K562 (cell line): Measurements from ENCODE around the gene NSUN3. TPM values are rescaled to one million over a fixed set of nuclear protein-coding genes. Genes with fewer than 3 reads are reported as not detected.

ENCODE experiments used
- ATAC-seq: fragments of 200-7000 bp; cut with Tn5 transposase; 3 replicates; pipeline ENCODE4 v1.9.1; 2020; ENCODE audit warnings: moderate library complexity
- BruUV-seq: library from RNA; stranded (reverse); fragments of 400-500 nt; replicated peaks from 2 replicates; lab custom pipeline; 2021; lab: Mats Ljungman, UMichigan
- CTCF ChIA-PET: fragments of 300-600 bp; formaldehyde crosslinking; extraction: SDS; loops from one replicate; lab custom pipeline; 2021; ENCODE audit warnings: low intra/inter-chr PET ratio; lab: Yijun Ruan, JAX
- POLR2A ChIA-PET: fragments of 300-600, 350-650 bp; sonication (Branson Sonifier 250); formaldehyde crosslinking; extraction: SDS; loops from one replicate; lab custom pipeline; 2021; ENCODE audit warnings: antibody characterized with exemption, inconsistent platforms; lab: Yijun Ruan, JAX
- DNase-seq, 4 experiments: peaks; one replicate each; pipeline versions ENCODE4 v3.0.0 to v3.0.0-alpha.2; 2011 to 2018; ENCODE audit warnings: low spot score in 3 of 4, mixed read lengths in 3 of 4; ENCODE audit errors: extremely low read depth in 1 of 4
- FAIRE-seq: peaks from 2 replicates; lab custom pipeline; 2011; peaks lifted over from hg19 to GRCh38; lab: Jason Lieb, UNC
- H2AFZ ChIP-seq: 2 replicates; pipeline ENCODE4 v1.6.0; 2011; ENCODE audit warnings: low read depth, low read length, control low read depth, inconsistent platforms
- H3K27ac ChIP-seq: fragments of 200-600 bp; 3 replicates; pipeline ENCODE4 v1.8.0; 2011; ENCODE audit warnings: low read depth, mild to moderate bottlenecking, control low read depth, inconsistent platforms, low read length, moderate library complexity, mixed read lengths; ENCODE audit errors: extremely low read depth
- H3K27me3 ChIP-seq, 2 experiments: fragments of 300-600 bp in 1 of 2; 2 replicates in 1 of 2; 3 replicates in 1 of 2; pipeline versions ENCODE4 v1.6.0 to v1.8.0; 2011; ENCODE audit warnings: inconsistent platforms in 2 of 2, low read length in 2 of 2, mild to moderate bottlenecking in 1 of 2, mixed read lengths in 1 of 2, moderate library complexity in 1 of 2; ENCODE audit not compliant: control insufficient read depth in 2 of 2, insufficient read depth in 2 of 2
- H3K36me3 ChIP-seq: fragments of 300-600 bp; 3 replicates; pipeline ENCODE4 v1.8.0; 2011; ENCODE audit warnings: mild to moderate bottlenecking, low read length, inconsistent platforms; ENCODE audit not compliant: control insufficient read depth, insufficient read depth
- H3K4me1 ChIP-seq, 2 experiments: fragments of 200-600 bp in 1 of 2; replicated peaks in 1 of 2; 2 replicates in 1 of 2; 3 replicates in 1 of 2; pipeline versions ENCODE4 v1.5.1 to v1.8.0; 2011; ENCODE audit warnings: inconsistent platforms in 2 of 2, low read length in 2 of 2, mild to moderate bottlenecking in 1 of 2, mixed read lengths in 1 of 2, moderate library complexity in 1 of 2; ENCODE audit not compliant: control insufficient read depth in 2 of 2, insufficient read depth in 2 of 2
- H3K4me2 ChIP-seq: 2 replicates; pipeline ENCODE4 v1.6.1; 2011; ENCODE audit warnings: low read length, control low read depth, inconsistent platforms, mixed read lengths; ENCODE audit not compliant: insufficient read depth
- H3K4me3 ChIP-seq: fragments of 200-600 bp; sonication (generic), shearing (Covaris generic); 2 replicates; pipeline ENCODE4 v1.5.1; 2016; ENCODE audit warnings: control low read depth, inconsistent platforms
- H3K79me2 ChIP-seq: fragments of 200-600 bp; 3 replicates; pipeline ENCODE4 v1.8.0; 2011; ENCODE audit warnings: low read length, inconsistent platforms; ENCODE audit not compliant: control insufficient read depth, insufficient read depth
- H3K9ac ChIP-seq, 2 experiments: 2 replicates each; pipeline versions ENCODE4 v1.6.0 to v1.6.1; 2011; ENCODE audit warnings: low read depth in 2 of 2, low read length in 2 of 2, control low read depth in 1 of 2, inconsistent platforms in 1 of 2, mild to moderate bottlenecking in 1 of 2, mixed read lengths in 1 of 2; ENCODE audit not compliant: insufficient read depth in 1 of 2
- H3K9me1 ChIP-seq: one replicate; pipeline ENCODE4 v1.6.0; 2011; ENCODE audit warnings: inconsistent platforms, mild to moderate bottlenecking, low read length, moderate library complexity; ENCODE audit not compliant: control insufficient read depth, insufficient read depth
- H3K9me3 ChIP-seq: replicated peaks from 2 replicates; pipeline ENCODE4 v1.5.1; 2011; ENCODE audit warnings: low read depth, low read length, inconsistent platforms; ENCODE audit not compliant: control insufficient read depth, insufficient read depth
- H4K20me1 ChIP-seq: replicated peaks from 2 replicates; pipeline ENCODE4 v1.6.1; 2011; ENCODE audit warnings: low read length, inconsistent platforms, mixed read lengths; ENCODE audit not compliant: control insufficient read depth, insufficient read depth
- ATF1 ChIP-seq, 2 experiments: fragments of 450-650 bp in 1 of 2; IDR thresholded peaks; 2 replicates each; pipeline ENCODE4 v1.6.1; 2016; ENCODE audit warnings: missing compliant biosample characterization in 1 of 2, missing genetic modification characterization in 1 of 2
- BCOR ChIP-seq: fragments of 450-650 bp; IDR thresholded peaks from 2 replicates; pipeline ENCODE4 v1.6.1; 2016
- C11orf30 ChIP-seq: fragments of 450-650 bp; IDR thresholded peaks from 2 replicates; pipeline ENCODE4 v1.6.1; 2016; ENCODE audit warnings: low read depth, mild to moderate bottlenecking
- HEY1 ChIP-seq: fragments of 250-450 bp; sonication (Bioruptor Pico); IDR thresholded peaks from 2 replicates; pipeline ENCODE4 v1.5.0; 2020; ENCODE audit warnings: mild to moderate bottlenecking, moderate library complexity, borderline replicate concordance
- MAFF ChIP-seq: IDR thresholded peaks from 2 replicates; pipeline ENCODE4 v1.6.1; 2012; ENCODE audit warnings: low read length, improper control_type of control experiment
- NFE2L1 ChIP-seq: fragments of 450-650 bp; IDR thresholded peaks from 2 replicates; pipeline ENCODE4 v1.6.1; 2016; ENCODE audit warnings: missing genetic modification characterization, low read depth, mild to moderate bottlenecking, missing compliant biosample characterization, moderate library complexity, borderline replicate concordance
- PCBP2 ChIP-seq: fragments of 200-400 bp; formaldehyde crosslinking; IDR thresholded peaks from 2 replicates; pipeline ENCODE4 v1.6.1; 2018; ENCODE audit warnings: low read length, low read depth, mild to moderate bottlenecking, moderate library complexity; ENCODE audit not compliant: poor library complexity, severe bottlenecking
- PURB ChIP-seq: sonication (generic); formaldehyde crosslinking; IDR thresholded peaks from 2 replicates; pipeline ENCODE4 v1.9.0; 2021; ENCODE audit warnings: low read depth, mild to moderate bottlenecking, missing genetic modification reagents
- RB1 ChIP-seq: fragments of 450-650 bp; IDR thresholded peaks from 2 replicates; pipeline ENCODE4 v1.6.1; 2017; ENCODE audit warnings: low read depth, mild to moderate bottlenecking
- SMARCE1 ChIP-seq: fragments of 450-650 bp; IDR thresholded peaks from 2 replicates; pipeline ENCODE4 v1.7.1; 2016; ENCODE audit warnings: mild to moderate bottlenecking
- ZFP1 ChIP-seq: fragments of 450-650 bp; formaldehyde crosslinking; IDR thresholded peaks from 2 replicates; pipeline ENCODE4 v1.4.0; 2020; ENCODE audit warnings: mild to moderate bottlenecking, mixed read lengths
- ZKSCAN3 ChIP-seq: fragments of 250-450 bp; sonication (Bioruptor Pico); IDR thresholded peaks from 2 replicates; pipeline ENCODE4 v1.4.0; 2020
- ZNF253 ChIP-seq: fragments of 250-450 bp; sonication (Bioruptor Pico); conservative IDR thresholded peaks from 2 replicates; pipeline ENCODE4 v1.6.1; 2021; ENCODE audit warnings: mild to moderate bottlenecking
- ZNF436 ChIP-seq: fragments of 250-450, 450-650 bp; sonication (Bioruptor Pico); formaldehyde crosslinking; IDR thresholded peaks from 2 replicates; pipeline ENCODE4 v1.7.0; 2020; ENCODE audit warnings: mild to moderate bottlenecking
- ZNF57 ChIP-seq: fragments of 450-650 bp; formaldehyde crosslinking; IDR thresholded peaks from 2 replicates; pipeline ENCODE4 v1.4.0; 2020; ENCODE audit warnings: mild to moderate bottlenecking, moderate library complexity
- ZNF785 ChIP-seq: fragments of 250-450 bp; sonication (Bioruptor Pico); IDR thresholded peaks from 2 replicates; pipeline ENCODE4 v1.4.0; 2020; ENCODE audit warnings: mild to moderate bottlenecking
- WGBS: fragments of 100-300 bp; shearing (Covaris generic); methylation state at CpG from one replicate; pipeline ENCODE4 v1.1.6; 2016; ENCODE audit warnings: low coverage, mixed read lengths; ENCODE audit not compliant: insufficient coverage; ENCODE audit errors: missing lambda C conversion rate; 5-methylcytosine and 5-hydroxymethylcytosine counted together
- in situ Hi-C: fragments of 300-500 bp; cut with MboI; formaldehyde crosslinking; loops from 4 replicates; pipeline ENCODE4 v1.15.0; 2018; ENCODE audit warnings: inconsistent platforms, mixed read lengths
- intact Hi-C: fragments of 100-400 bp; cut with micrococcal nuclease; formaldehyde crosslinking; loops from 2 replicates; pipeline ENCODE4 v1.14.2; 2022
- polyA plus RNA-seq, 8 experiments: library from polyadenylated mRNA; depleted of rRNA in 4 of 8; stranded (reverse) in 5 of 8; unstranded in 3 of 8; fragments of >200 nt; fragmentation: Nextera tagmentation in 2 of 8; fragmentation: Illumina TruSeq in 1 of 8; extraction: Ambion mirVana in 2 of 8; extraction: Trizol in 1 of 8; gene quantifications; 2 replicates each; pipeline versions ENCODE4 v1.2.1 to v1.2.3, GENCODE V29; 2011 to 2014; ENCODE audit warnings: inconsistent platforms in 1 of 8, missing spikeins in 1 of 8
- total RNA-seq, 7 experiments: library from RNA; depleted of rRNA in 6 of 7; stranded (reverse); fragments of >200 nt in 6 of 7; fragmentation: Illumina TruSeq in 2 of 7; extraction: Trizol in 2 of 7; gene quantifications; 2 replicates each; pipeline versions ENCODE4 v1.2.1 to v1.2.3, GENCODE V29; 2011 to 2021; ENCODE audit warnings: low replicate concordance in 1 of 7
- TF ChIP-seq, protein P1 (sequence below): fragments of 450-650 bp; IDR thresholded peaks from 2 replicates; pipeline ENCODE4 v1.6.1; 2016
- TF ChIP-seq, protein P2 (sequence below), 2 experiments: fragments of 250-450 bp in 1 of 2; fragments of 450-650 bp in 1 of 2; sonication (Bioruptor Pico) in 1 of 2; IDR thresholded peaks; 2 replicates each; pipeline versions ENCODE4 v1.6.1 to v1.8.0; 2016 to 2021; ENCODE audit warnings: mild to moderate bottlenecking in 2 of 2, moderate library complexity in 2 of 2, missing compliant biosample characterization in 1 of 2, missing genetic modification characterization in 1 of 2
- TF ChIP-seq, protein P3 (sequence below): sonication (generic); formaldehyde crosslinking; IDR thresholded peaks from 2 replicates; pipeline ENCODE4 v1.8.1; 2023; ENCODE audit warnings: missing genetic modification reagents, mild to moderate bottlenecking, borderline replicate concordance

The NSUN3 gene
- total and polyA plus RNA-seq, 9 of the 15 experiments (the other 6 are each of a cell fraction or from before 2014, with no cell fraction given): 4.4 to 12.3 (median 7.6) TPM

DNA sequence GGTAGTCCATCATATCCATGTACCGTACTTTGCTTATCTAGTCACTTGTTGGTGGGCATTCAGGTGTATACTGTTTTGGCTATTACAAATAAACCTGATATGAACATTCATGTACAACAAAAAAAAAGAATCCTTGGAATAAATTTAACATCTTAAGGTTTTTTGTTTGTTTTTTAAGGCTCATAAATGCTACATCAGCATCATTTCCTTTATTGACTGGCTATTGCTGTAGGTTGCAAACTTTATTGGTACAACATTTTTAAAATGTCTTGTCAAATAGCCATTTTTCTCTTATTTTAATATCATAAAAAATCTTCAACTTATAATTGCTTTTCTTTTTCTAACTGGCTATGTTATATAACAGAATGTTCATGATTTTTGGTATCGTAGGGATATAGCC, 16.3 kb upstream of the NSUN3 start:
- POLR2A ChIA-PET: no interaction called here
- 93% methylated on average over 2 of the region's 2 CpGs for WGBS
- no peaks in the 10 kb centered on the region for H3K9me1 ChIP-seq
- H2AFZ ChIP-seq: no peak overlapping the region
- FAIRE-seq: no peak
- no TSS peak for BruUV-seq
- H3K4me3 ChIP-seq: no peak overlapping the region
- CTCF ChIA-PET: no interaction called here
- no peaks in the 10 kb centered on the region for H4K20me1 ChIP-seq
- no peaks in the 10 kb centered on the region for H3K9me3 ChIP-seq
- 0 out of 3 replicates have a peak, but pooled peaks cover 3% of the 10 kb centered on the region for H3K36me3 ChIP-seq
- H3K9ac ChIP-seq: no peak overlapping the region
- intact Hi-C loops: no loop called here
- H3K27me3 ChIP-seq: no peaks in the 10 kb centered on the region
- no peaks in the 10 kb centered on the region for H3K79me2 ChIP-seq
- no peak for DNase-seq
- in situ Hi-C loops: no loop called here
- H3K27ac ChIP-seq: no peak overlapping the region
- H3K4me1 ChIP-seq: no peaks in the 10 kb centered on the region
- no peak overlapping the region for H3K4me2 ChIP-seq
- no peak for ATAC-seq
- TF ChIP-seq, protein P1, sequence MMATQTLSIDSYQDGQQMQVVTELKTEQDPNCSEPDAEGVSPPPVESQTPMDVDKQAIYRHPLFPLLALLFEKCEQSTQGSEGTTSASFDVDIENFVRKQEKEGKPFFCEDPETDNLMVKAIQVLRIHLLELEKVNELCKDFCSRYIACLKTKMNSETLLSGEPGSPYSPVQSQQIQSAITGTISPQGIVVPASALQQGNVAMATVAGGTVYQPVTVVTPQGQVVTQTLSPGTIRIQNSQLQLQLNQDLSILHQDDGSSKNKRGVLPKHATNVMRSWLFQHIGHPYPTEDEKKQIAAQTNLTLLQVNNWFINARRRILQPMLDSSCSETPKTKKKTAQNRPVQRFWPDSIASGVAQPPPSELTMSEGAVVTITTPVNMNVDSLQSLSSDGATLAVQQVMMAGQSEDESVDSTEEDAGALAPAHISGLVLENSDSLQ: no peak
- TF ChIP-seq HEY1 (CRISPR knock-in tag): no peak
- no peak for TF ChIP-seq NFE2L1 (tag)
- TF ChIP-seq ZNF436 (CRISPR knock-in tag): no peak
- no peak for TF ChIP-seq SMARCE1
- no peak for TF ChIP-seq BCOR
- TF ChIP-seq PURB (CRISPR knock-in tag): no peak
- no peak for TF ChIP-seq RB1
- TF ChIP-seq ZKSCAN3 (CRISPR knock-in tag): no peak
- no peak for TF ChIP-seq PCBP2
- no peak for TF ChIP-seq ZNF253 (CRISPR knock-in tag)
- TF ChIP-seq ZFP1 (CRISPR knock-in tag): no peak
- TF ChIP-seq C11orf30: peak; percentile 37
- TF ChIP-seq ZNF57 (CRISPR knock-in tag): no peak
- no peak for TF ChIP-seq ATF1 (CRISPR knock-in tag; IDR thresholded peaks at IDR 0.05)
- TF ChIP-seq ATF1 (tag; IDR thresholded peaks at IDR 0.05): no peak
- peak; percentile 46 for TF ChIP-seq MAFF
- TF ChIP-seq, protein P2, sequence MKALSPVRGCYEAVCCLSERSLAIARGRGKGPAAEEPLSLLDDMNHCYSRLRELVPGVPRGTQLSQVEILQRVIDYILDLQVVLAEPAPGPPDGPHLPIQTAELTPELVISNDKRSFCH (CRISPR knock-in tag; IDR thresholded peaks at IDR 0.05): no peak
- TF ChIP-seq, protein P2 (tag; IDR thresholded peaks at IDR 0.05): no peak
- TF ChIP-seq, protein P3, sequence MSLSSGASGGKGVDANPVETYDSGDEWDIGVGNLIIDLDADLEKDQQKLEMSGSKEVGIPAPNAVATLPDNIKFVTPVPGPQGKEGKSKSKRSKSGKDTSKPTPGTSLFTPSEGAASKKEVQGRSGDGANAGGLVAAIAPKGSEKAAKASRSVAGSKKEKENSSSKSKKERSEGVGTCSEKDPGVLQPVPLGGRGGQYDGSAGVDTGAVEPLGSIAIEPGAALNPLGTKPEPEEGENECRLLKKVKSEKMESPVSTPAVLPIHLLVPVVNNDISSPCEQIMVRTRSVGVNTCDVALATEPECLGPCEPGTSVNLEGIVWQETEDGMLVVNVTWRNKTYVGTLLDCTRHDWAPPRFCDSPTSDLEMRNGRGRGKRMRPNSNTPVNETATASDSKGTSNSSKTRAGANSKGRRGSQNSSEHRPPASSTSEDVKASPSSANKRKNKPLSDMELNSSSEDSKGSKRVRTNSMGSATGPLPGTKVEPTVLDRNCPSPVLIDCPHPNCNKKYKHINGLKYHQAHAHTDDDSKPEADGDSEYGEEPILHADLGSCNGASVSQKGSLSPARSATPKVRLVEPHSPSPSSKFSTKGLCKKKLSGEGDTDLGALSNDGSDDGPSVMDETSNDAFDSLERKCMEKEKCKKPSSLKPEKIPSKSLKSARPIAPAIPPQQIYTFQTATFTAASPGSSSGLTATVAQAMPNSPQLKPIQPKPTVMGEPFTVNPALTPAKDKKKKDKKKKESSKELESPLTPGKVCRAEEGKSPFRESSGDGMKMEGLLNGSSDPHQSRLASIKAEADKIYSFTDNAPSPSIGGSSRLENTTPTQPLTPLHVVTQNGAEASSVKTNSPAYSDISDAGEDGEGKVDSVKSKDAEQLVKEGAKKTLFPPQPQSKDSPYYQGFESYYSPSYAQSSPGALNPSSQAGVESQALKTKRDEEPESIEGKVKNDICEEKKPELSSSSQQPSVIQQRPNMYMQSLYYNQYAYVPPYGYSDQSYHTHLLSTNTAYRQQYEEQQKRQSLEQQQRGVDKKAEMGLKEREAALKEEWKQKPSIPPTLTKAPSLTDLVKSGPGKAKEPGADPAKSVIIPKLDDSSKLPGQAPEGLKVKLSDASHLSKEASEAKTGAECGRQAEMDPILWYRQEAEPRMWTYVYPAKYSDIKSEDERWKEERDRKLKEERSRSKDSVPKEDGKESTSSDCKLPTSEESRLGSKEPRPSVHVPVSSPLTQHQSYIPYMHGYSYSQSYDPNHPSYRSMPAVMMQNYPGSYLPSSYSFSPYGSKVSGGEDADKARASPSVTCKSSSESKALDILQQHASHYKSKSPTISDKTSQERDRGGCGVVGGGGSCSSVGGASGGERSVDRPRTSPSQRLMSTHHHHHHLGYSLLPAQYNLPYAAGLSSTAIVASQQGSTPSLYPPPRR (CRISPR knock-in tag): no peak
- TF ChIP-seq ZNF785 (CRISPR knock-in tag): no peak
